LoVo (cell line): ENCODE results near the gene DMPK.
A peak's percentile ranks its signal among the peaks of the same experiment; 100 is the strongest.

ENCODE experiments used
- DNase-seq: peaks from one replicate; pipeline ENCODE4 v3.0.0-alpha.2; 2016; ENCODE audit warnings: low spot score

Gene DMPK

GRCh38 chr19:45785781-45786532, 3.7 kb upstream of the DMPK start:
- no peak for DNase-seq

- no peak for DNase-seq
Measured at GRCh38 chr19:45785097-45785496, 2.8 kb upstream of the DMPK start.

- DNase-seq = no peak
Measured at GRCh38 chr19:45784096-45784495, 1.8 kb upstream of the DMPK start.

GRCh38 chr19:45782820-45783785, 813 bp upstream of the DMPK start:
- DNase-seq = no peak

- DNase-seq = no peak
Measured at GRCh38 chr19:45781214-45782161, 802 bp downstream of the DMPK start.

GRCh38 chr19:45780448-45781213, 1.7 kb downstream of the DMPK start:
- DNase-seq = no peak

- no peak for DNase-seq
Measured at GRCh38 chr19:45780146-45780447, 2.2 kb downstream of the DMPK start.

- DNase-seq = peak; percentile 67
Measured at GRCh38 chr19:45779231-45780145, 2.8 kb downstream of the DMPK start.

GRCh38 chr19:45778010-45778661, 4.2 kb downstream of the DMPK start:
- no peak for DNase-seq

- DNase-seq = no peak
Measured at GRCh38 chr19:45777395-45777961, 4.8 kb downstream of the DMPK start.

GRCh38 chr19:45774765-45775164, 7.5 kb downstream of the DMPK start:
- no peak for DNase-seq

GRCh38 chr19:45773384-45773783, 8.9 kb downstream of the DMPK start:
- DNase-seq = no peak

GRCh38 chr19:45772912-45773311, 9.4 kb downstream of the DMPK start:
- DNase-seq = no peak

GRCh38 chr19:45772130-45772840, 10.0 kb downstream of the DMPK start:
- no peak for DNase-seq

- no peak for DNase-seq
Measured at GRCh38 chr19:45771311-45771933, 10.9 kb downstream of the DMPK start.

- DNase-seq = peak; percentile 89
Measured at GRCh38 chr19:45770192-45771101, 11.8 kb downstream of the DMPK start.

GRCh38 chr19:45769821-45770191, 12.5 kb downstream of the DMPK start:
- DNase-seq = peak; percentile 19
